IMR-90 (cell line): ENCODE data around the gene NAT8. TPM values are rescaled to one million over a fixed set of nuclear protein-coding genes. Genes with fewer than 3 reads are reported as not detected.
"Not testable (repeated sequence)": the region's sequence is repeated elsewhere in the genome, so short reads cannot be mapped to it uniquely, and the experiment has no call there.

ENCODE experiments used
- ATAC-seq: fragments of 200-7000 bp; cut with Tn5 transposase; 2 replicates; pipeline ENCODE4 v1.9.1; 2020; ENCODE audit warnings: low read depth, mild to moderate bottlenecking, moderate library complexity
- BruUV-seq: library from RNA; stranded (reverse); fragments of 400-500 nt; replicated peaks from 2 replicates; lab custom pipeline; 2021; lab: Mats Ljungman, UMichigan
- CTCF ChIA-PET: fragments of 300-600 bp; formaldehyde crosslinking; extraction: SDS; loops from one replicate; lab custom pipeline; 2021; ENCODE audit warnings: antibody characterized with exemption; lab: Yijun Ruan, JAX
- POLR2A ChIA-PET: fragments of 300-600 bp; sonication (Branson Sonifier 250); formaldehyde crosslinking; loops from one replicate; lab custom pipeline; 2022; ENCODE audit warnings: antibody characterized with exemption; ENCODE audit not compliant: unreplicated experiment; lab: Charles Lee
- DNase-seq: peaks from one replicate; pipeline ENCODE4 v3.0.0; 2013
- H2AFZ ChIP-seq: replicated peaks from 2 replicates; pipeline ENCODE3; 2013; ENCODE audit warnings: low read length, mild to moderate bottlenecking; ENCODE audit not compliant: poor library complexity
- H2AK5ac ChIP-seq: 2 replicates; pipeline ENCODE4 v1.6.1; 2013; ENCODE audit warnings: low read depth, low read length, inconsistent platforms
- H2AK9ac ChIP-seq: replicated peaks from 2 replicates; pipeline ENCODE3; 2013; ENCODE audit warnings: mild to moderate bottlenecking, low read depth, low read length, moderate library complexity; ENCODE audit not compliant: poor library complexity
- H2BK120ac ChIP-seq: 2 replicates; pipeline ENCODE4 v1.6.1; 2013; ENCODE audit warnings: low read depth, low read length, inconsistent platforms
- H2BK15ac ChIP-seq: 3 replicates; pipeline ENCODE4 v1.6.1; 2013; ENCODE audit warnings: low read depth, low read length, inconsistent platforms
- H2BK20ac ChIP-seq: 2 replicates; pipeline ENCODE4 v1.6.1; 2013; ENCODE audit warnings: low read depth, mild to moderate bottlenecking, inconsistent platforms, low read length, moderate library complexity
- H2BK5ac ChIP-seq: 2 replicates; pipeline ENCODE4 v1.6.1; 2013; ENCODE audit warnings: mild to moderate bottlenecking, low read depth, low read length, inconsistent platforms; ENCODE audit not compliant: poor library complexity, severe bottlenecking
- H3K14ac ChIP-seq: replicated peaks from 2 replicates; pipeline ENCODE4 v1.6.1; 2013; ENCODE audit warnings: low read depth, low read length, inconsistent platforms
- H3K18ac ChIP-seq: 2 replicates; pipeline ENCODE4 v1.6.1; 2013; ENCODE audit warnings: low read depth, low read length, control low read depth
- H3K23ac ChIP-seq: 2 replicates; pipeline ENCODE4 v1.6.1; 2013; ENCODE audit warnings: low read depth, low read length, inconsistent platforms
- H3K27ac ChIP-seq: 2 replicates; pipeline ENCODE4 v1.5.1; 2013; ENCODE audit warnings: mild to moderate bottlenecking, control low read depth, low read length; ENCODE audit not compliant: insufficient read depth
- H3K27me3 ChIP-seq: 2 replicates; pipeline ENCODE4 v1.6.1; 2013; ENCODE audit warnings: low read length; ENCODE audit not compliant: control insufficient read depth, insufficient read depth
- H3K36me3 ChIP-seq: 2 replicates; pipeline ENCODE4 v1.6.1; 2013; ENCODE audit warnings: low read length, mixed read lengths; ENCODE audit not compliant: control insufficient read depth, insufficient read depth
- H3K4ac ChIP-seq: 2 replicates; pipeline ENCODE4 v1.6.1; 2013; ENCODE audit warnings: low read depth, low read length, inconsistent platforms
- H3K4me1 ChIP-seq: 2 replicates; pipeline ENCODE4 v1.6.1; 2013; ENCODE audit warnings: low read length, mixed read lengths; ENCODE audit not compliant: control insufficient read depth, insufficient read depth
- H3K4me2 ChIP-seq: 2 replicates; pipeline ENCODE4 v1.6.1; 2013; ENCODE audit warnings: low read depth, mild to moderate bottlenecking, control low read depth, low read length, moderate library complexity
- H3K4me3 ChIP-seq: 2 replicates; pipeline ENCODE4 v1.5.1; 2013; ENCODE audit warnings: low read depth, mild to moderate bottlenecking, control low read depth, low read length, moderate library complexity; ENCODE audit not compliant: insufficient read depth
- H3K56ac ChIP-seq: 2 replicates; pipeline ENCODE4 v1.6.1; 2013; ENCODE audit warnings: low read length, inconsistent platforms; ENCODE audit not compliant: insufficient read depth; ENCODE audit errors: extremely low read depth
- H3K79me1 ChIP-seq, 2 experiments: 2 replicates each; pipeline ENCODE4 v1.6.1; 2013; ENCODE audit warnings: low read length in 2 of 2, inconsistent platforms in 1 of 2, low read depth in 1 of 2
- H3K9ac ChIP-seq: 2 replicates; pipeline ENCODE4 v1.6.1; 2013; ENCODE audit warnings: low read depth, low read length, control low read depth
- H3K9me1 ChIP-seq: 2 replicates; pipeline ENCODE4 v1.6.1; 2013; ENCODE audit warnings: low read length, inconsistent platforms; ENCODE audit not compliant: insufficient read depth
- H3K9me3 ChIP-seq: 2 replicates; pipeline ENCODE4 v1.6.1; 2013; ENCODE audit warnings: low read length; ENCODE audit not compliant: control insufficient read depth, insufficient read depth
- H4K20me1 ChIP-seq: 2 replicates; pipeline ENCODE4 v1.6.1; 2013; ENCODE audit warnings: low read length, inconsistent platforms; ENCODE audit not compliant: insufficient read depth
- H4K5ac ChIP-seq: 2 replicates; pipeline ENCODE4 v1.6.1; 2013; ENCODE audit warnings: mild to moderate bottlenecking, low read depth, low read length, control low read depth
- H4K8ac ChIP-seq, 2 experiments: 2 replicates each; pipeline ENCODE4 v1.6.1; 2013; ENCODE audit warnings: low read depth in 2 of 2, low read length in 2 of 2, control low read depth in 1 of 2, inconsistent platforms in 1 of 2
- H4K91ac ChIP-seq: 2 replicates; pipeline ENCODE4 v1.6.1; 2013; ENCODE audit warnings: low read depth, low read length, inconsistent platforms; ENCODE audit not compliant: insufficient read depth
- WGBS, 2 experiments: methylation state at CpG; one replicate each; pipeline versions ENCODE4 v1.1.5 to v1.1.7; 2013; ENCODE audit warnings: missing lambda C conversion rate in 2 of 2; ENCODE audit not compliant: insufficient read length in 1 of 2; ENCODE audit errors: extremely low coverage in 2 of 2; 5-methylcytosine and 5-hydroxymethylcytosine counted together
- dilution Hi-C: fragments of 300-500 bp; cut with HindIII; formaldehyde crosslinking; loops from one replicate; pipeline ENCODE4 v1.14.3; 2018; ENCODE audit warnings: low sequenced_read_pairs; ENCODE audit not compliant: unreplicated experiment
- in situ Hi-C: fragments of 300-500 bp; cut with MboI; formaldehyde crosslinking; loops from 3 replicates; pipeline ENCODE4 v1.14.3; 2019; ENCODE audit warnings: low sequenced_read_pairs, inconsistent platforms, mixed read lengths
- intact Hi-C: fragments of 100-400 bp; cut with micrococcal nuclease; formaldehyde crosslinking; loops from 2 replicates; pipeline ENCODE4 v1.10.0; 2022
- polyA plus RNA-seq, 3 experiments: library from polyadenylated mRNA; depleted of rRNA; stranded (reverse); fragments of >200 nt; gene quantifications; 2 replicates each; pipeline ENCODE4 v1.2.3, GENCODE V29; 2012; ENCODE audit warnings: low replicate concordance in 1 of 3
- total RNA-seq: library from RNA; depleted of rRNA; stranded (reverse); fragments of >200 nt; gene quantifications from 2 replicates; pipeline ENCODE4 v1.2.3, GENCODE V29; 2012
- TF ChIP-seq, protein P1 (sequence below): conservative IDR thresholded peaks from 2 replicates; pipeline ENCODE4 v1.5.1; 2012; ENCODE audit warnings: mild to moderate bottlenecking, low read depth, low read length, improper control_type of control experiment

The NAT8 gene
- total and polyA plus RNA-seq, 2 of the 4 experiments (the other 2 are of a cell fraction) = not detected

DNA sequence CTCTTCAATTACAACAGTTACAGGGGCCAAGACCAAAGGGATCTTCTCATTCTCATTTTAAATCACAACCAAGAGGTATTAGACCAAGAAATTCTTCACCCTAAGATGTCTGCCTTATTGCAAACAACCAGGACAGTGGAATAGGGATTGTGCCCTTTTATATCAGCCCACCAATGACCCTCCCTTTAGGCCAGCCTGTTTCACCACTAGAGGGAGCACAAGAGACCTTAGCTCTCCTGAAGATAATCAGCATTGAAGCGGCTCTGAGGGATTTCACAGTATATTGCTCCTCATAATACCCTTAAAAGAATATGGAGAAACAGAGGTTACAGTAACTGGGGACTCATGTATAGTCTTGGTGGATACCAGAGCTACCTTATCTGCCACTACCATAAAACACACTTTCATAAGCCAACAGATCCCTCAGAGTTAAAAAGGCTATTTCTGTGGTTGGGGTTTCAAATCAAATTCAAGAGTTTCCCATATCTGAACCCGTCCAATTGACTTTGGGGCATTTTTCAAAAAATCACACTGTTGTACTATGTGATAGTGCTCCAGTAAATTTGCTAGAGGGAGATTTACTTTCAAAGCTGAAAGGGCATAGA is 11.5 kb downstream of the NAT8 start:
- H2BK15ac ChIP-seq, H3K56ac ChIP-seq, dilution Hi-C loops, in situ Hi-C loops, intact Hi-C loops, H2AK9ac ChIP-seq, H4K91ac ChIP-seq, H3K14ac ChIP-seq, H3K4me2 ChIP-seq, H4K8ac ChIP-seq, H2BK20ac ChIP-seq, H3K23ac ChIP-seq, H3K4me1 ChIP-seq, H3K27ac ChIP-seq, H3K18ac ChIP-seq, H3K79me1 ChIP-seq, POLR2A ChIA-PET, DNase-seq, H2BK5ac ChIP-seq, H3K4ac ChIP-seq, H3K36me3 ChIP-seq, H3K4me3 ChIP-seq, H3K27me3 ChIP-seq, H2AFZ ChIP-seq, H3K9ac ChIP-seq, BruUV-seq, H3K9me3 ChIP-seq, H2BK120ac ChIP-seq, H3K9me1 ChIP-seq, H4K20me1 ChIP-seq, H4K5ac ChIP-seq, H2AK5ac ChIP-seq: not testable (repeated sequence)
- TF ChIP-seq, protein P1, sequence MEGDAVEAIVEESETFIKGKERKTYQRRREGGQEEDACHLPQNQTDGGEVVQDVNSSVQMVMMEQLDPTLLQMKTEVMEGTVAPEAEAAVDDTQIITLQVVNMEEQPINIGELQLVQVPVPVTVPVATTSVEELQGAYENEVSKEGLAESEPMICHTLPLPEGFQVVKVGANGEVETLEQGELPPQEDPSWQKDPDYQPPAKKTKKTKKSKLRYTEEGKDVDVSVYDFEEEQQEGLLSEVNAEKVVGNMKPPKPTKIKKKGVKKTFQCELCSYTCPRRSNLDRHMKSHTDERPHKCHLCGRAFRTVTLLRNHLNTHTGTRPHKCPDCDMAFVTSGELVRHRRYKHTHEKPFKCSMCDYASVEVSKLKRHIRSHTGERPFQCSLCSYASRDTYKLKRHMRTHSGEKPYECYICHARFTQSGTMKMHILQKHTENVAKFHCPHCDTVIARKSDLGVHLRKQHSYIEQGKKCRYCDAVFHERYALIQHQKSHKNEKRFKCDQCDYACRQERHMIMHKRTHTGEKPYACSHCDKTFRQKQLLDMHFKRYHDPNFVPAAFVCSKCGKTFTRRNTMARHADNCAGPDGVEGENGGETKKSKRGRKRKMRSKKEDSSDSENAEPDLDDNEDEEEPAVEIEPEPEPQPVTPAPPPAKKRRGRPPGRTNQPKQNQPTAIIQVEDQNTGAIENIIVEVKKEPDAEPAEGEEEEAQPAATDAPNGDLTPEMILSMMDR = peak; percentile 37
- CTCF ChIA-PET = interaction anchor here (0.6 kb wide), 1 partner anchor 1180 kb away, joined by 4 read pairs; no protein-coding TSS in a partner anchor
- WGBS, 2 experiments = no CpG with 5 or more reads among the region's 2 CpGs
- ATAC-seq = peak; percentile 94

DNA sequence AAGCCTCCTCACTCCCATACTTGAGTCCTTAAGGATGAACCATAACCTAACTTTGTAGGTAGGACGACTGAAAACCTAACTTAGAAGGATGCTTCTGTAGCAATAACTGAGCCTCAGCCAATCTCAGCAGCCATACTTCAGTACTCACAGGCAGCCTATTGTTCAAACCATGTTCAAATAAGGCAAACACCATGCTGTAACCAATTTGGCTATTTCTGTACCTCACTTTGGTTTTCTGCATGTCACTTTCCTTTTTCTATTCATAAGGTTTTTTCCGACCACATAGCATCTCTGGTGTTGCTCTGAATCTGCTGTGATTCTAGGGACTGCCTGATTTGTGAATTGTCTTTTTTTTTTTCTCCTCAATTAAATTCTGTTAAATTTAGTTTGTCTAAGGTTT is 13.7 kb downstream of the NAT8 start:
- H3K27ac ChIP-seq, H3K36me3 ChIP-seq, H3K79me1 ChIP-seq, H2AFZ ChIP-seq, H3K4ac ChIP-seq, H2BK5ac ChIP-seq, intact Hi-C loops, DNase-seq, H2BK15ac ChIP-seq, H3K9ac ChIP-seq, H2BK120ac ChIP-seq, ATAC-seq, H3K23ac ChIP-seq, H4K20me1 ChIP-seq, BruUV-seq, H4K8ac ChIP-seq, H3K18ac ChIP-seq, H3K4me2 ChIP-seq, dilution Hi-C loops, H2AK9ac ChIP-seq, in situ Hi-C loops, H3K9me3 ChIP-seq, H3K4me3 ChIP-seq, CTCF ChIA-PET, H3K9me1 ChIP-seq, POLR2A ChIA-PET, H4K5ac ChIP-seq, H3K56ac ChIP-seq, H2BK20ac ChIP-seq, H2AK5ac ChIP-seq, H3K4me1 ChIP-seq, H3K14ac ChIP-seq, H4K91ac ChIP-seq, H3K27me3 ChIP-seq: not testable (repeated sequence)
- WGBS, 2 experiments = no CpG with 5 or more reads among the region's 2 CpGs
